ENCODE data around the gene INA.
A peak's percentile ranks its signal among the peaks of the same experiment; 100 is the strongest.

INA gene

DNA sequence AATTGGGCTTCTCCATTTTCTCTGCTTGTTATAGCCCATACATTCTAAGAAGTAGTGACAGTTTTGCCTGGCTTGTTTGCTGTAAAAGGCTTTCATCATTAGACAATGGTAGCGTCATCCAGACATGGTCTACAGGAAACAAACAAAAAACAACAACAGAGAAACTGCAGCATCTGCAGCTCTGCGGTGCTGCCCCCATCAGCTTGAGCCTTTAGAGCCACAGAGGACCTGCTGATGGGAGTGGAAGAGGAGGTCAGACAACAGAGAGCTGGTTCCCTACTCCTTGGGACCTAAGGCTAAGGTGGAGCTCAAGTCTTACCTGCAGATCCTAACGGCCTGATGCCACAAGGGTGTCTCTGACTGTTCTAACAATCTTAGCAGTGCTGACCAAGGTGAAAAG lies 3.1 kb downstream of the INA start:
- H3K9ac ChIP-seq (ENCODE audit: low read length): no peak overlapping the region
- H3K14ac ChIP-seq (ENCODE audit: low read length in 2 of 2): no peak overlapping the region
- H3K36me3 ChIP-seq (ENCODE audit: control insufficient read depth in 1 of 2, insufficient read depth in 2 of 2, low read depth in 1 of 2, low read length in 2 of 2): peaks cover 3% of the 10 kb centered on the region in 2 experiments
- no peak overlapping the region for H4K91ac ChIP-seq (ENCODE audit: low read length)
- H3K23ac ChIP-seq (ENCODE audit: low read length in 2 of 2): no peak overlapping the region
- no peak for DNase-seq
- H3K9me3 ChIP-seq (ENCODE audit: control insufficient read depth, low read length): no peaks in the 10 kb centered on the region
- H3K27me3 ChIP-seq (ENCODE audit: control insufficient read depth in 1 of 2, insufficient read depth in 1 of 2, low read length in 2 of 2): peaks cover 61 to 77% of the 10 kb centered on the region in 2 experiments
- H3K4me1 ChIP-seq (ENCODE audit: control insufficient read depth, insufficient read depth, low read depth, low read length): peaks cover 19% of the 10 kb centered on the region
- no peak overlapping the region for H2BK120ac ChIP-seq (ENCODE audit: low read depth, low read length)
- H3K18ac ChIP-seq (ENCODE audit: low read depth in 1 of 2, low read length in 2 of 2): no peak overlapping the region
- WGBS: 67% methylated on average over 2 of the region's 3 CpGs
- H3K27ac ChIP-seq (ENCODE audit: low read length, poor library complexity, severe bottlenecking): no peak overlapping the region
- H2BK5ac ChIP-seq (ENCODE audit: low read depth, low read length, poor library complexity, severe bottlenecking): no peak overlapping the region
- H2AK5ac ChIP-seq (ENCODE audit: low read length, severe bottlenecking): no peak overlapping the region
- no peak overlapping the region for H4K8ac ChIP-seq (ENCODE audit: low read length)
- peak overlapping the region in 1 of 2 experiments; percentile 77 for H3K4me3 ChIP-seq (ENCODE audit: insufficient read depth in 1 of 2, low read depth in 1 of 2, low read length in 2 of 2)
- no peak overlapping the region for H2BK15ac ChIP-seq (ENCODE audit: low read depth, poor library complexity, severe bottlenecking)
- H2BK12ac ChIP-seq (ENCODE audit: low read length in 2 of 2): no peak overlapping the region
- no peaks in the 10 kb centered on the region for H3K79me1 ChIP-seq (replicated peaks; ENCODE audit: low read length, poor library complexity, severe bottlenecking)
- H3K4me2 ChIP-seq (ENCODE audit: low read length, poor library complexity, severe bottlenecking): no peak overlapping the region
- H2AFZ ChIP-seq (ENCODE audit: low read depth, low read length): no peak overlapping the region
- H3K4ac ChIP-seq (ENCODE audit: low read depth in 1 of 2, low read length in 2 of 2): no peak overlapping the region

DNA sequence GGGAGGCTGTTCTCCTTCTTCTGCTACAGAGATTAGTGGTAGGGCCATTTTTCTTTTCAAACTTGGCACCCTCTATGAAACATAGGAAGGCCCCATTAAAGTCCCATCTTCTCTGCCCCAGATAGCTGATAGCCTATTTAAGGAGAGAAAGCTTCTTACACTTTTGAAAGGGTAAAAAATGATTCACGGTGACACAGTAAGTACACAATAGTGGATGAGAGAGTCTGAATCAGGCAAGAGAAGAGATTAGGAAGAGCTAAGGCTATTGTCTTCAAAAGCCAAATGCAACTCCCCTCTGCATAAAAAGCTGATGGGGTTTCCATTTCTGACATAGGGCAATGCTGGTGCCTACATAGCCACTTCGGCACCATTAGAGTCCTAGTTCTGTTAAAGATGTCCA lies 3.6 kb downstream of the INA start:
- no peaks in the 10 kb centered on the region for H3K9me3 ChIP-seq (ENCODE audit: control insufficient read depth, low read length)
- H3K36me3 ChIP-seq (ENCODE audit: control insufficient read depth in 1 of 2, insufficient read depth in 2 of 2, low read depth in 1 of 2, low read length in 2 of 2): peaks cover 3% of the 10 kb centered on the region in 2 experiments
- no peak overlapping the region for H2BK120ac ChIP-seq (ENCODE audit: low read depth, low read length)
- H2BK15ac ChIP-seq (ENCODE audit: low read depth, poor library complexity, severe bottlenecking): no peak overlapping the region
- H3K4ac ChIP-seq (ENCODE audit: low read depth in 1 of 2, low read length in 2 of 2): no peak overlapping the region
- peak overlapping the region in 1 of 2 experiments; percentile 77 for H3K4me3 ChIP-seq (ENCODE audit: insufficient read depth in 1 of 2, low read depth in 1 of 2, low read length in 2 of 2)
- H2BK12ac ChIP-seq (ENCODE audit: low read length in 2 of 2): no peak overlapping the region
- H3K4me1 ChIP-seq (ENCODE audit: control insufficient read depth, insufficient read depth, low read depth, low read length): peaks cover 19% of the 10 kb centered on the region
- WGBS: 89% methylated on average over 2 of the region's 2 CpGs
- no peak overlapping the region for H3K14ac ChIP-seq (ENCODE audit: low read length in 2 of 2)
- no peak overlapping the region for H2AFZ ChIP-seq (ENCODE audit: low read depth, low read length)
- no peak overlapping the region for H3K4me2 ChIP-seq (ENCODE audit: low read length, poor library complexity, severe bottlenecking)
- H2AK5ac ChIP-seq (ENCODE audit: low read length, severe bottlenecking): no peak overlapping the region
- H4K8ac ChIP-seq (ENCODE audit: low read length): no peak overlapping the region
- H2BK5ac ChIP-seq (ENCODE audit: low read depth, low read length, poor library complexity, severe bottlenecking): no peak overlapping the region
- no peak overlapping the region for H3K18ac ChIP-seq (ENCODE audit: low read depth in 1 of 2, low read length in 2 of 2)
- no peak overlapping the region for H4K91ac ChIP-seq (ENCODE audit: low read length)
- no peak overlapping the region for H3K27ac ChIP-seq (ENCODE audit: low read length, poor library complexity, severe bottlenecking)
- H3K9ac ChIP-seq (ENCODE audit: low read length): no peak overlapping the region
- H3K23ac ChIP-seq (ENCODE audit: low read length in 2 of 2): no peak overlapping the region
- H3K79me1 ChIP-seq (replicated peaks; ENCODE audit: low read length, poor library complexity, severe bottlenecking): no peaks in the 10 kb centered on the region
- DNase-seq: no peak
- peaks cover 58 to 74% of the 10 kb centered on the region in 2 experiments for H3K27me3 ChIP-seq (ENCODE audit: control insufficient read depth in 1 of 2, insufficient read depth in 1 of 2, low read length in 2 of 2)

- no peak overlapping the region for H3K14ac ChIP-seq (ENCODE audit: low read length in 2 of 2)
- WGBS: 3% methylated on average over 13 of the region's 14 CpGs
Measured at GRCh38 chr10:103281753-103282152, 4.8 kb downstream of the INA start.

DNA sequence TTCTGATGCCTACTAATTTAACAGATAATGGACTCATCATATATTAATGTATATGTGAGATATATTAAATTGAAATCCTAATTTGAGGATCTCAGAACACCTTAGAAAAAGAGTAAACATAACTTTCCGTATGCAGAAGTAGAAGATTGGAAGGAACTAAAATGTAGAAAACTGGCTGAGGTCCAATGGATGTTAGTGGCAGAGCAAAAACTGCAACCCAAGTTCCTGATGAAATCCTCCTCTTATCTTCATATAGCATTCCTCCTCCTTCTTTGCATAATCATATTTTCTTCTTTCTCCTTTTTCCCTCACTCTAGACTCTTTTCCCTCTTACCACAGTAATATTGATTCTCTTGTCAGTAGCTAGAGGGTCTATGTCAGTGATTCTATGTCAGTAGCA lies 6.0 kb downstream of the INA start:
- Histone ChIP-seq H3K4me2 (ENCODE audit: low read length, poor library complexity, severe bottlenecking) (no peak overlapping the region), H2BK12ac (ENCODE audit: low read length in 2 of 2) (no peak overlapping the region), H3K9me3 (ENCODE audit: control insufficient read depth, low read length) (no peaks in the 10 kb centered on the region), H3K36me3 (ENCODE audit: control insufficient read depth in 1 of 2, insufficient read depth in 2 of 2, low read depth in 1 of 2, low read length in 2 of 2) (peaks cover 0 to 15% of the 10 kb centered on the region in 2 experiments), H2BK15ac (ENCODE audit: low read depth, poor library complexity, severe bottlenecking) (no peak overlapping the region), H3K79me1 (replicated peaks; ENCODE audit: low read length, poor library complexity, severe bottlenecking) (no peaks in the 10 kb centered on the region), H3K9ac (ENCODE audit: low read length) (no peak overlapping the region), H3K18ac (ENCODE audit: low read depth in 1 of 2, low read length in 2 of 2) (no peak overlapping the region), H3K14ac (ENCODE audit: low read length in 2 of 2) (no peak overlapping the region), H2BK5ac (ENCODE audit: low read depth, low read length, poor library complexity, severe bottlenecking) (no peak overlapping the region), H3K4ac (ENCODE audit: low read depth in 1 of 2, low read length in 2 of 2) (no peak overlapping the region), H4K8ac (ENCODE audit: low read length) (no peak overlapping the region), H4K91ac (ENCODE audit: low read length) (no peak overlapping the region), H3K23ac (ENCODE audit: low read length in 2 of 2) (no peak overlapping the region), H3K27ac (ENCODE audit: low read length, poor library complexity, severe bottlenecking) (no peak overlapping the region), H2AFZ (ENCODE audit: low read depth, low read length) (no peak overlapping the region), H3K4me3 (ENCODE audit: insufficient read depth in 1 of 2, low read depth in 1 of 2, low read length in 2 of 2) (no peak overlapping the region), H2AK5ac (ENCODE audit: low read length, severe bottlenecking) (no peak overlapping the region), H3K27me3 (ENCODE audit: control insufficient read depth in 1 of 2, insufficient read depth in 1 of 2, low read length in 2 of 2) (peaks cover 48 to 64% of the 10 kb centered on the region in 2 experiments), H2BK120ac (ENCODE audit: low read depth, low read length) (no peak overlapping the region), H3K4me1 (ENCODE audit: control insufficient read depth, insufficient read depth, low read depth, low read length) (peaks cover 6% of the 10 kb centered on the region)
- DNase-seq: no peak
- no CpG with 5 or more reads among the region's 1 CpG for WGBS

More at GRCh38 chr10:103281753-103282152, 4.8 kb downstream of the INA start:
- Histone ChIP-seq H2BK15ac (ENCODE audit: low read depth, poor library complexity, severe bottlenecking) (no peak overlapping the region), H3K27me3 (ENCODE audit: control insufficient read depth in 1 of 2, insufficient read depth in 1 of 2, low read length in 2 of 2) (peaks cover 50 to 65% of the 10 kb centered on the region in 2 experiments), H3K36me3 (ENCODE audit: control insufficient read depth in 1 of 2, insufficient read depth in 2 of 2, low read depth in 1 of 2, low read length in 2 of 2) (peaks cover 3 to 5% of the 10 kb centered on the region in 2 experiments), H3K27ac (ENCODE audit: low read length, poor library complexity, severe bottlenecking) (no peak overlapping the region), H3K4ac (ENCODE audit: low read depth in 1 of 2, low read length in 2 of 2) (no peak overlapping the region), H3K9me3 (ENCODE audit: control insufficient read depth, low read length) (no peaks in the 10 kb centered on the region), H3K4me2 (ENCODE audit: low read length, poor library complexity, severe bottlenecking) (no peak overlapping the region), H3K9ac (ENCODE audit: low read length) (no peak overlapping the region), H2BK120ac (ENCODE audit: low read depth, low read length) (no peak overlapping the region), H2AK5ac (ENCODE audit: low read length, severe bottlenecking) (no peak overlapping the region), H4K8ac (ENCODE audit: low read length) (no peak overlapping the region), H3K18ac (ENCODE audit: low read depth in 1 of 2, low read length in 2 of 2) (no peak overlapping the region), H4K91ac (ENCODE audit: low read length) (no peak overlapping the region), H2AFZ (ENCODE audit: low read depth, low read length) (no peak overlapping the region), H2BK5ac (ENCODE audit: low read depth, low read length, poor library complexity, severe bottlenecking) (no peak overlapping the region), H2BK12ac (ENCODE audit: low read length in 2 of 2) (no peak overlapping the region), H3K23ac (ENCODE audit: low read length in 2 of 2) (no peak overlapping the region), H3K79me1 (replicated peaks; ENCODE audit: low read length, poor library complexity, severe bottlenecking) (no peaks in the 10 kb centered on the region), H3K4me1 (ENCODE audit: control insufficient read depth, insufficient read depth, low read depth, low read length) (peaks cover 18% of the 10 kb centered on the region), H3K4me3 (ENCODE audit: insufficient read depth in 1 of 2, low read depth in 1 of 2, low read length in 2 of 2) (peak overlapping the region in 1 of 2 experiments; percentile 52)
- no peak for DNase-seq
